Cerebellar cortex (tissue), 1 donor: ENCODE measurements around the gene ARID3A.
A peak's percentile ranks its signal among the peaks of the same experiment; 100 is the strongest.
"Not testable (repeated sequence)": the region's sequence is repeated elsewhere in the genome, so short reads cannot be mapped to it uniquely, and the experiment has no call there.

Source experiments
- DNase-seq: peaks from one replicate; pipeline ENCODE4 v3.0.0-alpha.2; 2015; ENCODE audit warnings: low spot score

The ARID3A gene

GRCh38 chr19:1017906-1018305 is 92.1 kb downstream of the ARID3A start:
- no peak for DNase-seq

DNA sequence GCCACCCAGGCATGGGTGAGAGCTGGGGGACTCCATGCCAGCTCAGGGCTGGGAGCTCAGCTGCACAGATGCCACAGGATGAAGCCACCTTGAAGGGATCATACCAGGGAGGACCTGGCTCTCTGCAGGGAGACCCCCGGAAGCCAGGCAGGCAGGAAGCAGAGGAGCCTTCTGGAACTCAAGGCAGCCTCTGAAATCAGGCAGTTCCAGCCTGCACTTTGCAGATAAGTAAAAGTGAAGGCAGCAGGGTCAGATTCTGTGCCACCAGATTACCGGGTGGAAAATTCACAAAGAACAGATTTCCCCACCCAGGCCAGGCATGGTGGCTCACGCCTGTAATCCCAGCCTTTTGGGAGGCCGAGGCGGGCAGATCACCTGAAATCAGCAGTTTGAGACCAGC is 92.6 kb downstream of the ARID3A start:
- no peak for DNase-seq

- no peak for DNase-seq
These were observed 93.2 kb downstream of the ARID3A start for GRCh38 chr19:1018932-1019615.

- no peak for DNase-seq
These were observed 93.8 kb downstream of the ARID3A start for GRCh38 chr19:1019616-1019961.

DNA sequence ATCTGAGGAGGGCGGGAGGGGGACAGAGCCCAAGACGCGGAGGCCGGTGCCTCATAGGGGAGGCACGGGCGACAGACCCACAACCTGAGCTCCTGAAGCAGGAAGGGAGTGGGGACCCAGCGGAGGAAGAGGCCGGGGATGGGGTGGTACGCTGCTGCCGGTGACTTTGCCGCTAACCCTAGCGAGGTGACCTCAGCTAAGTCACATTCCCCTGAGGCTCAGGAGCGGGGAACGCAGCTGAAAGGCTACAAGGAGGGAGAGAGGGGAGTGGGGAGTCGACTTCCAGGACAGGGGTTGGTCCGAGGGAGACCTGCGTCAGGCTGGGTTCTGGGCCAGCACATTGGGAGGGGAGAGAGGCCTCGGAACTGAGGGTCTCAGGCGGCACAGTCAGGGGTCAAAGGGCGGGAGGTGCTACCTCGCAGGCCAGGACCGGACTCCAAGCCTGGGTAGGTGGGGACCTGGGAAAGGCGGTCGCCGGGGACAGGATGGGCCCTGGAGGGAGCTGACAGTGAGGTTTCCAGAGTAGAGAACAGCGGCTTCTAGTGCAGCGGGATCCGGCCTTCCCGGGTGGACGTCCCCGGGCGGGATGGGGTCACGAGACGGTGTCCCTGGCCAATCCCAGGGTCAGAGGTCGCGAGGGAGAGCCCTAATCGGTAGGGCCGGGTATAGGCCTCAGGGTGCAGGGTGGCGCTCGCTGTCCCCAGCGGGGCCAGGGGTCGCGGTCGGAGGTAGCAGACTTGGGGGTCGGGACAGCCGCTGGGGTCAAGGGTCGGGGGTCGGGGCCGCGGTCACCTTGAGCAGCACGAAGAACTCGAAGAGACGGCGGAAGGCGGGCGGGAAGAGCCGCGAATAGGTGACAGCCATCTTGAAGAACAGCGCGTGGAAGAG is 94.4 kb downstream of the ARID3A start:
- DNase-seq, result no peak

DNA sequence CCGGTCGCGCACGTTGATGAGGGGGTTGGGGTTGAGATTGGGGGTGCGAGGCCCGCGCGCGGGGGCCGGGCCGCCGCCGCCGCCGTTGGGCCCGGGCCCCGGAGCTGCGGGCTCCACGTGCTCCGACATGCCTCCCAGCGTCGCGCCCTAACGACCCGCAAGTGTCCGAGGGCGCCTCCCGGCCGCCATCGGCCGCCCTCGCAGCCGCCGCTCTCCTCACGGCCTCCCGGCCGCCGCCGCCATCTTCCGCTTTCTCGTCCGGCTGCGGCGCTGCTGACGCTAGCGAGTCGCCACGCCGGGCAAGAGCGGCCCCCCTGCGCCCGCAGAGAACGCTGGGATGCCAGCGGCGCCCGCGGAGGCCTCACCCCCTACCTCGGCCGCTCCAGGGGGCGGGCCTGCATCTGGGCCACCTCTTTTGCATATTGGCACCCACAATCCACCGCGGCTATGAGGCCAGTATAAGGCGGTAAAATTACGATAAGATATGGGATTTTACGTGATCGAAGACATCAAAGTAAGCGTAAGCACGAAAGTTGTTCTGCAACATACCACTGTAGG is 95.1 kb downstream of the ARID3A start, which contains the start of gene TMEM259:
Gene TMEM259, minus strand, starts transcription at position 256 of the 558 bp plus-strand sequence. Its CDS starts 127 bp downstream, at position 129.
- DNase-seq, result peak; percentile 97

- DNase-seq, result not testable (repeated sequence)
These were observed 98.0 kb downstream of the ARID3A start for GRCh38 chr19:1023883-1024188.

DNA sequence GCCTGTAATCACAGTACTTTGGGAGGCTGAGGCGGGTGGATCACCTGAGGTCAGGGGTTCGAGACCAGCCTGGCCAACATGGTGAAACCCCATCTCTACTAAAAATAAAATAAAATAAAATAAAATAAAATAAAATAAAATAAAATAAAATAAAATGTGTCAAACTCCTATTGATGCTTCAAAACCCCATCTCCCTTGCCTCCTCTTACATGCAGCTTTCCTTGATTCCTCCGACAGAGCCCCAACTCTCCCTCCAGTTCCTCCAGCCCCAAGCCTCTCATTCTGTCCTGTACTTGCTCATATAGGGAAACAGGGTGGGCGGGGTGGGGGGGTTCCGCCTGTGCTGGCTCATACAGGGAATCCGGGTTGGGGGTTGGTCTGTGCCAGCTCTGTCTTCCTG is 99.2 kb downstream of the ARID3A start:
- DNase-seq, result not testable (repeated sequence)
